CD4-positive, alpha-beta memory T cell (primary cell): ENCODE results near the gene ITLN2. TPM values are rescaled to one million over a fixed set of nuclear protein-coding genes. Genes with fewer than 3 reads are reported as not detected.
"Not testable (repeated sequence)": the region's sequence is repeated elsewhere in the genome, so short reads cannot be mapped to it uniquely, and the experiment has no call there.

Experiments used
- CTCF ChIA-PET: fragments of 350-600 bp; sonication (Branson Sonifier 250); formaldehyde crosslinking; loops from one replicate; lab custom pipeline; 2021; ENCODE audit warnings: inconsistent platforms; ENCODE audit not compliant: partially characterized antibody; lab: Charles Lee
- POLR2A ChIA-PET: fragments of 350-600 bp; sonication (Branson Sonifier 250); formaldehyde crosslinking; loops from one replicate; lab custom pipeline; 2021; ENCODE audit not compliant: partially characterized antibody; lab: Charles Lee
- DNase-seq, 5 donors: peaks; one replicate each; pipeline versions ENCODE4 v3.0.0 to v3.0.0-alpha.2; 2020 to 2022; ENCODE audit warnings: mixed read lengths in 1 of 5
- H3K27ac ChIP-seq: one replicate; pipeline ENCODE4 v1.7.0; 2013; ENCODE audit warnings: low read depth, low read length
- H3K27me3 ChIP-seq: 2 replicates; pipeline ENCODE4 v1.7.0; 2013; ENCODE audit warnings: mild to moderate bottlenecking, low read length, moderate library complexity; ENCODE audit not compliant: insufficient read depth
- H3K36me3 ChIP-seq: 2 replicates; pipeline ENCODE4 v1.7.0; 2013; ENCODE audit warnings: mild to moderate bottlenecking, low read length, moderate library complexity; ENCODE audit not compliant: insufficient read depth
- H3K4me1 ChIP-seq: 2 replicates; pipeline ENCODE4 v1.7.0; 2013; ENCODE audit warnings: mild to moderate bottlenecking, low read length, moderate library complexity; ENCODE audit not compliant: insufficient read depth
- H3K4me3 ChIP-seq, 2 donors: one replicate each; pipeline ENCODE4 v1.7.0; 2013; ENCODE audit warnings: low read length in 2 of 2, mild to moderate bottlenecking in 1 of 2
- H3K9me3 ChIP-seq, 2 donors: one replicate each; pipeline ENCODE4 v1.7.0; 2013; ENCODE audit warnings: low read length in 2 of 2, control low read depth in 1 of 2; ENCODE audit not compliant: control insufficient read depth in 1 of 2
- H3K27ac Mint-ChIP-seq, 7 donors: one replicate each; pipeline ENCODE4 v1.8.0; 2020 to 2021; ENCODE audit warnings: mixed read lengths in 7 of 7, mild to moderate bottlenecking in 6 of 7, inconsistent platforms in 3 of 7, moderate library complexity in 3 of 7
- H3K27me3 Mint-ChIP-seq, 2 donors: one replicate each; pipeline ENCODE4 v1.8.0; 2020 to 2021; ENCODE audit warnings: mixed read lengths in 2 of 2
- H3K36me3 Mint-ChIP-seq, 2 donors: one replicate each; pipeline ENCODE4 v1.8.0; 2020 to 2021; ENCODE audit warnings: mixed read lengths in 2 of 2, inconsistent platforms in 1 of 2, mild to moderate bottlenecking in 1 of 2
- H3K4me1 Mint-ChIP-seq, 4 donors: one replicate each; pipeline ENCODE4 v1.8.0; 2020 to 2021; ENCODE audit warnings: mixed read lengths in 4 of 4, mild to moderate bottlenecking in 1 of 4
- H3K4me3 Mint-ChIP-seq, 8 donors: one replicate each; pipeline ENCODE4 v1.8.0; 2020 to 2021; ENCODE audit warnings: mixed read lengths in 8 of 8, mild to moderate bottlenecking in 7 of 8, moderate library complexity in 6 of 8, inconsistent platforms in 3 of 8
- H3K9me3 Mint-ChIP-seq, 8 donors: one replicate each; pipeline ENCODE4 v1.8.0; 2020 to 2021; ENCODE audit warnings: mixed read lengths in 8 of 8, mild to moderate bottlenecking in 5 of 8, inconsistent platforms in 3 of 8, moderate library complexity in 1 of 8
- intact Hi-C: fragments of 100-400 bp; cut with micrococcal nuclease; formaldehyde crosslinking; loops from one replicate; pipeline ENCODE4 v1.15.1; 2023
- polyA plus RNA-seq, 2 donors: library from polyadenylated mRNA; unstranded; fragments of 300-500 nt; fragmentation: Illumina TruSeq; gene quantifications; one replicate each; pipeline ENCODE4 v1.2.3, GENCODE V29; 2021
- total RNA-seq, 2 experiments: library from RNA; stranded (reverse); gene quantifications; one replicate each; pipeline ENCODE4 v1.2.3, GENCODE V29; 2021

ITLN2 gene
- total and polyA plus RNA-seq, 4 experiments from 2014 or later: not detected

DNA sequence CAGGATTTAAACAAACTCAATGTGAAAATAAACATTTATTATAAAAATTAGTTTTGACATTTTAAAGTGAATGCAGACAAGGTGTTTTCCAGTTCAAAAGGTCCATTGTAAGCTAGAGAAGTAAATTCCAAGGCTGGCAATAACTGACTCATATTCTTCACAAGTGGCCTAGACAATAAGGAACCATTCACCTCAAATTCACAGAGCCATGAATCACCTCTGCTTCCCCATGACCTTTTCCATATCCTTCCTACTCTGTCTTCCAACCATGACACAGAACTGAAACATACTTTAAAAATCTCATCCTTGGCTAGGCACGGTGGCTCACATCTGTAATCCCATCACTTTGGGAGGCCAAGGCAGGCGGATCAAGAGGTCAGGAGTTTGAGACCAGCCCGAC, 41.6 kb upstream of the ITLN2 start:
- H3K36me3 ChIP-seq: peaks cover 22% of the 10 kb centered on the region
- ChIA-PET POLR2A (no interaction called here), CTCF (interaction anchor here (0.9 to 7.3 kb wide), 12 partner anchors 9 to 297 kb away, joined by 3 to 175 read pairs (median 16); partner anchors contain the start of genes F11R, KLHDC9, TSTD1 and UFC1)
- no peaks in the 10 kb centered on the region for H3K9me3 ChIP-seq
- intact Hi-C loops: loop anchor here (5.0 kb wide), 2 partner anchors 41 to 386 kb away; partner anchors contain the start of gene TSTD1
- Mint-ChIP-seq H3K4me1 (peaks cover 4 to 6% (median 5%) of the 10 kb centered on the region in 4 donors), H3K27ac (peak overlapping the region in 3 of 7 donors; percentile 12 to 64 (median 31)), H3K36me3 (peaks cover 18 to 30% of the 10 kb centered on the region in 2 donors), H3K4me3 (no peak overlapping the region), H3K9me3 (no peaks in the 10 kb centered on the region), H3K27me3 (no peaks in the 10 kb centered on the region)
- no peak overlapping the region for H3K4me3 ChIP-seq
- H3K4me1 ChIP-seq: peaks cover 8% of the 10 kb centered on the region
- H3K27me3 ChIP-seq: no peaks in the 10 kb centered on the region
- DNase-seq: no peak
- H3K27ac ChIP-seq: no peak overlapping the region

DNA sequence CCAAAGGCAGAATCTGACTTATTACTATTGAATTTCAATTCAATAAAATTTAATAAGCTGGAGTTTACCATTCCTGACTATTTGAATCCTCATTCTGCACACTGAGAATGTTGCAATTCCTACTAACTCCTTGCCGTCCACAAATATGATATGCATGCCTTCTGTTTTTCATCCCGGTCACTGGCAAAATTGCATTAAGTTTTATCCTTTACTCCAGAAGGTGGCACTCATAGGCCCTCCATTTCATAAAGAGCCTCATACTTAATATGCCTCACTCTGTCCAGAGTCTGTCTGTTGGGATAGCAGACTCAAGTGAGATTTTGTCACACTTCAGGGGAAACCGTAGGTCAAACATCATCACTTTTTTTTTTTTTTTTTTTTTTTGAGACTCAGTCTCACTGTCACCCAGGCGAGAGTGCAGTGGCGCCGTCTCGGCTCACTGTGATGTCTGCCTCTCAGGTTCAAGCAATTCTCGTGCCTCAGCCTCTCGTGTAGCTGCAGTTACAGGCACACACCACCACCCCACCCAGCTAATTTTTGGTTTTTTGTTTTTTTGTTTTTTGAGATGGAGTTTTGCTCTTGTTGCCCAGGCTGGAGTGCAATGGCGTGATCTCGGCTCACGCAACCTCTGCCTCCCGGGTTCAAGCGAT, 39.1 kb upstream of the ITLN2 start:
- Histone ChIP-seq H3K4me3 (no peak overlapping the region), H3K4me1 (peaks cover 16% of the 10 kb centered on the region), H3K27me3 (no peaks in the 10 kb centered on the region), H3K36me3 (peaks cover 2% of the 10 kb centered on the region), H3K27ac (no peak overlapping the region), H3K9me3 (no peaks in the 10 kb centered on the region)
- H3K4me1 Mint-ChIP-seq: peaks cover 8 to 13% (median 10%) of the 10 kb centered on the region in 4 donors
- H3K27me3 Mint-ChIP-seq: no peaks in the 10 kb centered on the region
- no peak for DNase-seq
- no peak overlapping the region for H3K4me3 Mint-ChIP-seq
- intact Hi-C loops: loop anchor here (1.0 to 5.0 kb wide), 3 partner anchors 104 to 311 kb away; no protein-coding TSS in a partner anchor
- peaks cover 3 to 12% of the 10 kb centered on the region in 2 donors for H3K36me3 Mint-ChIP-seq
- ChIA-PET POLR2A (no interaction called here), CTCF (interaction anchor here (0.6 to 1.3 kb wide), 5 partner anchors 10 to 857 kb away, joined by 3 to 4 read pairs (median 3); partner anchors contain the start of genes ITLN2 and USF1)
- no peak overlapping the region for H3K27ac Mint-ChIP-seq
- no peaks in the 10 kb centered on the region for H3K9me3 Mint-ChIP-seq

DNA sequence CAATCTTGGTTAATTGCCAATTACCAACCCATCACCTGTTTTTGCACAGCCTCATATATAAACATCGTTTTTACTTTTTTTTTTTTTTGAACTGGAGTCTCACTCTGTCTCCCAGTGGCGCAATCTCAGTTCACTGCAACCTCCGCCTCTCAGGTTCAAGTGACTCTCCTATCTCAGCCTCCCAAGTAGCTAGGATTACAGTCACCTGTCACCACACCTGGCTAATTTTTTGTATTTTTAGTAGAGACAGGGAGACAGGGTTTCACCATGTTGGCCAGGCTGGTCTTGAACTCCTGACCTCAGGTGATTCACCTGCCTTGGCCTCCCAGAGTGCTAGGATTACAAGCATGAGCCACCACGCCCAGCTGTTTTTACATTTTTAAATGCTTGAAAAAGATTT, 37.4 kb upstream of the ITLN2 start:
- POLR2A ChIA-PET: interaction anchor here (0.9 to 2.1 kb wide), 2 partner anchors 21 to 54 kb away, joined by 3 to 8 read pairs; partner anchors contain the start of gene USF1
- not testable (repeated sequence) for DNase-seq, H3K36me3 ChIP-seq, H3K4me1 ChIP-seq, H3K36me3 Mint-ChIP-seq, H3K4me3 ChIP-seq, H3K27ac ChIP-seq, H3K9me3 Mint-ChIP-seq, H3K27me3 Mint-ChIP-seq, H3K27me3 ChIP-seq, H3K4me1 Mint-ChIP-seq, H3K9me3 ChIP-seq, H3K4me3 Mint-ChIP-seq, H3K27ac Mint-ChIP-seq
- CTCF ChIA-PET: interaction anchor here (0.7 to 5.2 kb wide), 11 partner anchors 14 to 181 kb away, joined by 3 to 47 read pairs (median 4); partner anchors contain the start of gene F11R
- intact Hi-C loops: loop anchor here (5.0 kb wide), 2 partner anchors 225 to 310 kb away; no protein-coding TSS in a partner anchor

DNA sequence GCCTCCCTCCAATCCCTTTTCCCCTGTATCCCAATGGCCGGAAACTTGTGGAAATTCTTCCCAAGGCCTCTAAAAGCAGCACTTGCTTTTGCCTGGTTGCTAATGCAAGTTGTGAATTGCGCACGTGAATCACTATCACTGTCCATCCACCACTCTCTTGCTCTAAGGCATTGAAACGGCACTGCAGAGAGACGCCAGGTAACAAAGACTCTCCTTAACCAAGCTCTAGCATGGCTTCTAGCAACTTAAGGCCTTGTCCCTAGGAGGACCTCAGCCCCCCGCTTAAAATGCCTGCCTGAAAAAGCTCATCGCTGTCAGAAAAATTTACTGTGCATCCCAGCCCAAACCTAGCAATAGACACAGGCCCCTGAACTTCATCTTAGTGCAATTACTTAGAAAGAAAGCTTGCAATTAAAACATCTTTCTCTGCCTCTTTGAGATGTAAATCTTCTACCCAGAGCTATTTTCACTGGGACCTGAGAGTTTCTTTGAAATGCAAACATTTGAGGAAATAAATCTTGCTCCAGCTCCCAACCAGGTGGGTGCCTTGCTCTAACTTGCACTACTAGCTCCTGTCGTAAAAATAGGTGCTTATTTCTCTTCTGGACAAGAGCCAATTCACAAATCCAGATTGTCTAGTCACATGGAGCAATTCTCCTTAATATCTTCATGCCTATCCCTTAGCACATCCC, 32.9 kb upstream of the ITLN2 start:
- Mint-ChIP-seq H3K27me3 (peaks cover 3 to 6% of the 10 kb centered on the region in 2 donors), H3K9me3 (no peaks in the 10 kb centered on the region), H3K27ac (no peak overlapping the region), H3K36me3 (no peaks in the 10 kb centered on the region), H3K4me1 (peaks cover 2 to 9% (median 7%) of the 10 kb centered on the region in 4 donors), H3K4me3 (no peak overlapping the region)
- intact Hi-C loops: no loop called here
- ChIA-PET POLR2A (interaction anchor here (0.6 to 0.7 kb wide), 2 partner anchors 361 to 381 kb away, joined by 3 read pairs; no protein-coding TSS in a partner anchor), CTCF (interaction anchor here (0.6 to 5.2 kb wide), 9 partner anchors 8 to 211 kb away, joined by 3 to 47 read pairs (median 5); no protein-coding TSS in a partner anchor)
- DNase-seq: no peak
- Histone ChIP-seq H3K4me1 (peaks cover 8% of the 10 kb centered on the region), H3K27ac (no peak overlapping the region), H3K4me3 (no peak overlapping the region), H3K27me3 (no peaks in the 10 kb centered on the region), H3K9me3 (no peaks in the 10 kb centered on the region), H3K36me3 (no peaks in the 10 kb centered on the region)

DNA sequence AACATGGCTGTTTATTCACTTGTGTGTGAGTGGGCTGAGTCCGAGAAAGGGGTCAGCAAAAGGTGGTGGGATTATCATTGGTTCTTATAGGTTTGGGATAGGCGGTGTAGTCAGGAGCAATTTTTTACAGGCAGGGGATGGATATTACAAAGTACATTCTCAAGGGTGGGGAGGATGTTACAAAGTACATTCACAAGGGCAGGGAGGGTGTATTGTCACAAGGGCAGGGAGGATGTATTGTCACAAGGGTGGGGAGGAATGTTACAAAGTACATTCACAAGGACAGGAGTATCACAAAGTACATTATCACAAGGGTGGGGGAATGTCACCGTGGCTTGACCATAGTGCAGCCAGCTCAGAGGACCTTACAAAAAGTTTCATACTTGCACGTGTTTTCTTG, 31.1 kb upstream of the ITLN2 start:
- CTCF ChIA-PET: interaction anchor here (0.7 kb wide), 3 partner anchors 26 to 307 kb away, joined by 3 to 4 read pairs (median 3); no protein-coding TSS in a partner anchor
- Mint-ChIP-seq H3K27me3 (peaks cover 14 to 17% of the 10 kb centered on the region in 2 donors), H3K9me3 (no peaks in the 10 kb centered on the region), H3K36me3 (no peaks in the 10 kb centered on the region), H3K4me1 (peaks cover 2 to 20% (median 12%) of the 10 kb centered on the region in 4 donors), H3K4me3 (no peak overlapping the region), H3K27ac (peak overlapping the region in 1 of 7 donors; percentile 82)
- Histone ChIP-seq H3K9me3 (no peaks in the 10 kb centered on the region), H3K27ac (no peak overlapping the region), H3K4me3 (no peak overlapping the region), H3K4me1 (peaks cover 12% of the 10 kb centered on the region), H3K36me3 (no peaks in the 10 kb centered on the region), H3K27me3 (peaks cover 15% of the 10 kb centered on the region)
- POLR2A ChIA-PET: no interaction called here
- intact Hi-C loops: no loop called here
- no peak for DNase-seq

DNA sequence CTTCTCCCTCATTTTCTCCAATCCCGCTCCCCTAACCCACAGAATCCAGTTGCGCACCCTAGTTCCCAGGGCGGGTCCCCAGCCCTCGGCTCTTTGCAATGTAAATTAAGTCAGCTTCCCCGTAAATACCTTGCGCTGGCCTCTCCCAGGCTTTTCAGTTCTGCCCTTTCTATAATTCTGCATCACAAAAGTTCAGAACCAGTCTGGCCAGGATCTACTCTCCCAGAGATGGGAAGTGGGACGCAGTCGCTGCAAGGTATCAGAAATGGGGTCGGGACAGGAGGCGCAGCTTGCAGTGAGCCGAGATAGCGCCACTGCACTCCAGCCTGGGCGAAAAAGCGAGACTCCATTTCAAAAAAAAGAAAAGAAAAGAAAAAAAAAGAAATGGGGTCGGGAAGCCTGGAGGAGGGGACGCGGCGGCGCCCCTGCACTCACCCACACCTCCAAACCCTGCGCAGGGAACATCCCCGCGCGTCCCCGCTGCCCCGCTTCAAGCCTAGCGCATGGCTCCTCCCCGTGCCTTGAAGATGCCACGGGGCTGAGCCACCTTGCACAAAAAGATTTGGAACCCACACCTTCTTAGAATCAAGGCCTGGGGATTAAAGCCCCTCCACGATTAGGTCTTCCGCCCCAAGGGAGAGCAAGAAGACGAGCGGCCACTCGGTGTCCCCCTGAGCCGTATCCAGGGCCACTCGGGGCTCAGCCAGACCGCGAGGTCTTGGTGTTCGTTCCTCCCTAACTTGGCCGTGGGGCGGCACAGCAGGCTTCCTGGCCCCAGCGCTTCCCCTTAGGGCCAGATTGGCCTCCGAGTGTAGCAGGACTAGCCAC, 27.2 kb upstream of the ITLN2 start:
- no peak overlapping the region for H3K4me3 ChIP-seq
- peaks cover 15 to 20% of the 10 kb centered on the region in 2 donors for H3K27me3 Mint-ChIP-seq

More for the DNA sequence above, 27.2 kb upstream of the ITLN2 start:
- Mint-ChIP-seq H3K4me3 (peak overlapping the region in 7 of 8 donors; percentile 11 to 74 (median 62)), H3K27ac (no peak overlapping the region), H3K9me3 (no peaks in the 10 kb centered on the region), H3K36me3 (no peaks in the 10 kb centered on the region), H3K4me1 (peaks cover 0 to 13% (median 5%) of the 10 kb centered on the region in 4 donors)
- no peak for DNase-seq
- H3K4me1 ChIP-seq: peaks cover 4% of the 10 kb centered on the region
- H3K27me3 ChIP-seq: peaks cover 17% of the 10 kb centered on the region
- ChIA-PET CTCF (no interaction called here), POLR2A (no interaction called here)
- H3K36me3 ChIP-seq: no peaks in the 10 kb centered on the region
- no peaks in the 10 kb centered on the region for H3K9me3 ChIP-seq
- intact Hi-C loops: no loop called here
- no peak overlapping the region for H3K27ac ChIP-seq
